Measurements from ENCODE around the gene RPLP2.

RPLP2 gene

DNA sequence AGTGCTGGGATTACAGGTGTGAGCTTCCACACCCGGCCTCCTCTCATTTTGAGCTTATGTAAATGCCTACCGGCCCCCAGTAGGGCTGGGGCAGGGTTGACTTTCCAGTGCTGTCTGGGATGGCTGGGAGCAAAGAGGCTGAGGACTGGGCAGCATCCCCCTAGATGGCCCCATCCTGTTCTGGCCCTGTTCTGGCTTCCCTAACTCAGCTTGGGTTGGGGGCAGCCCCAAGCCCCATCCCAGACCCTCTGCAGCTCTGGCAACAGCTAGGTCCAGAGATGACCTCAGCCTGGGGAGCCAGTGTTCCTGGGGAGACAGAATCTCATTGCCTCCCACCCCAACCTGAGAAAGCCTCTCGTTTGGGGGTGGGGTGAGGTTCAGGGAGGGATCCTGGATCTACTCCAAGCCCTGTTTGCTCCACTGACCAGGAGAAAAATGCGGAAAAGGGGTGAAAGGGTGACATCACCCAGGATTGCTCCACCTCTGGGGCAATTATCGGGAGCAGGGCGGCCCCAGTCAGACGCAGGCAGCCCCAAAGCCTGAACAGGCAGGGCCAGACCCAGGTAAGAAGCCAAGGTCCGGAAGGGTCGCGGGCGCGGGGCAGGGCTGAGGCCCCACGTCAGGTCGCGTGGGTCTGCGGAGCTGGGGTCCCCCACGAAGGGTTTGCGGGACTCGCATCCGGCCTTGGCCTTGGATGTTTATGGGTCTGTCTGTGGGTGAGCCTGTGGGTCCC lies 8.8 kb downstream of the RPLP2 start, which contains the start of gene PNPLA2:
PNPLA2 (plus strand) TSS at position 519 of the 733 bp plus-strand sequence. CDS start 805 bp downstream, outside the sequence.
- Histone ChIP-seq H3K4me3 (peak within 1 kb of the TSS; percentile 91), H3K27ac (peak within 1 kb of the TSS; percentile 93 to 99)
- TF ChIP-seq, protein P1, sequence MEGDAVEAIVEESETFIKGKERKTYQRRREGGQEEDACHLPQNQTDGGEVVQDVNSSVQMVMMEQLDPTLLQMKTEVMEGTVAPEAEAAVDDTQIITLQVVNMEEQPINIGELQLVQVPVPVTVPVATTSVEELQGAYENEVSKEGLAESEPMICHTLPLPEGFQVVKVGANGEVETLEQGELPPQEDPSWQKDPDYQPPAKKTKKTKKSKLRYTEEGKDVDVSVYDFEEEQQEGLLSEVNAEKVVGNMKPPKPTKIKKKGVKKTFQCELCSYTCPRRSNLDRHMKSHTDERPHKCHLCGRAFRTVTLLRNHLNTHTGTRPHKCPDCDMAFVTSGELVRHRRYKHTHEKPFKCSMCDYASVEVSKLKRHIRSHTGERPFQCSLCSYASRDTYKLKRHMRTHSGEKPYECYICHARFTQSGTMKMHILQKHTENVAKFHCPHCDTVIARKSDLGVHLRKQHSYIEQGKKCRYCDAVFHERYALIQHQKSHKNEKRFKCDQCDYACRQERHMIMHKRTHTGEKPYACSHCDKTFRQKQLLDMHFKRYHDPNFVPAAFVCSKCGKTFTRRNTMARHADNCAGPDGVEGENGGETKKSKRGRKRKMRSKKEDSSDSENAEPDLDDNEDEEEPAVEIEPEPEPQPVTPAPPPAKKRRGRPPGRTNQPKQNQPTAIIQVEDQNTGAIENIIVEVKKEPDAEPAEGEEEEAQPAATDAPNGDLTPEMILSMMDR (IDR thresholded peaks at IDR 0.05): no peak
- DNase-seq (ENCODE audit: low spot score): no peak

DNA sequence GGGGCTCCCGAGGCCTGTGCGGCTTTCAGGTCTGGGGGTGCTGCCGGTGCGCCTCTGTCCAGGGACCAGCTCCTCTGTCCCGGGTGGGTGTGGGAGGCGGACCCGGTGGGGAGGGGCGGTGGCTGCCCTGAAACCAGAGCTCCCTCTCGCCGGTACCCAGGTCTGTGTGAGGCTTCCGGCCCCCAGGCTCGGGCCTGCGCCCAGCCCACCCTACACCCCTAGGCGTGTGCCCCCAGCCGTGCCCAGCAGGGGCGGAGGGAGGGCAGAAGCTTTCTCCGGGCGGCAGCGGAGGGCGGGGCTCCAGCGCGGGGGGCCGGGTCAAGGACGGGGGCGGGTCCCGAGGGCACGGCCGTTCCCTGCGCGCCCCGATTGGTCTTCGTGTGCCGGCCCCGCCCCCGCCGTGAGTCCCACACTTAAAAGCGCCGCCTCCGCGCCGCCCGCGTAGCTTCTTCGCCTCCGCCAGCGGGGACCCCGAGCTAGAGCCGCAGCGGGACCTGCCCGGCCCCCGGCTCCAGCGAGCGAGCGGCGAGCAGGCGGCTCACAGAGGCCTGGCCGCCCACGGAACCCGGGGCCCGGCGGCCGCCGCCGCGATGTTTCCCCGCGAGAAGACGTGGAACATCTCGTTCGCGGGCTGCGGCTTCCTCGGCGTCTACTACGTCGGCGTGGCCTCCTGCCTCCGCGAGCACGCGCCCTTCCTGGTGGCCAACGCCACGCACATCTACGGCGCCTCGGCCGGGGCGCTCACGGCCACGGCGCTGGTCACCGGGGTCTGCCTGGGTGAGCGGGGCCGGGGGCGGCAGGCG lies 9.6 kb downstream of the RPLP2 start:
- DNase-seq (ENCODE audit: low spot score): peak; percentile 93
- H3K27ac ChIP-seq: peak overlapping the region; percentile 93 to 99
- H3K4me3 ChIP-seq: peak overlapping the region; percentile 91
- TF ChIP-seq, protein P1 (IDR thresholded peaks at IDR 0.05): no peak

DNA sequence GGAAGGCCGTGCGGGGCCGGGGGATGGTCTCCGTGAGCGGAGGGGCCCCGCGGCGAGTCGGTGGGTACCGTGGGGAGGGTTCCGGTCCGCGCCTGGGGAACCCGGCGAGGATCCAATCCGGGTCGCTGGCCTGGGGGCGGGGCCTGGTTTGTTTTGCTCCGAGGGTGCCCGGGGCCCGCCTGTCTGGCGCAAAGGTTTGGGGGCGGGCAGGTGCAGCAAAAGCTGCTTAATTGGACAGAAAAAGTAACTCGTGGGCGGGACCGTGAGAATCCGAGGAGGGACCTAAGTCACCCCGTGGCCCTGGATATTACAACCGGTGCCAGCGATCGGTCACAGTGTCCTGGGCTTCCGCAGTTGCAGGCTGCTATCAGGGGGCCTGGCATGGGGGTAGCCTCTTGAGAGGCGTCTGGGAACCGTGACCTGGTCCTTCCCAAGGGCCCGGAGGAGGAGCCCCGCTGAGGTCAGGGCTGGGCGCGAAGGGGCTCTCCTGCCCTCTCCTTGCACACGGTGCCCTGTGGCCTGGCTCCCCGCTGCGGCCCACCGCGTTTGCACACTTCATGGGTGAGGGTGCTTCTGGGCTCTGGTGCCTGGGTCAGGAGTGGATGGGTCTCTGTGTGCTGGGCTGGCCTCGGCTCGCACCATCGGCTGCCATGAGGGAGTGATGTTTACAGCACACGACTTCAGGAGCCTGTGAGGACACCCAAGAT lies 10.3 kb downstream of the RPLP2 start:
- DNase-seq (ENCODE audit: low spot score): peak; percentile 96
- Histone ChIP-seq H3K4me3 (peak overlapping the region; percentile 91), H3K27ac (peak overlapping the region; percentile 93 to 99)
- TF ChIP-seq, protein P1 (IDR thresholded peaks at IDR 0.05): no peak

DNA sequence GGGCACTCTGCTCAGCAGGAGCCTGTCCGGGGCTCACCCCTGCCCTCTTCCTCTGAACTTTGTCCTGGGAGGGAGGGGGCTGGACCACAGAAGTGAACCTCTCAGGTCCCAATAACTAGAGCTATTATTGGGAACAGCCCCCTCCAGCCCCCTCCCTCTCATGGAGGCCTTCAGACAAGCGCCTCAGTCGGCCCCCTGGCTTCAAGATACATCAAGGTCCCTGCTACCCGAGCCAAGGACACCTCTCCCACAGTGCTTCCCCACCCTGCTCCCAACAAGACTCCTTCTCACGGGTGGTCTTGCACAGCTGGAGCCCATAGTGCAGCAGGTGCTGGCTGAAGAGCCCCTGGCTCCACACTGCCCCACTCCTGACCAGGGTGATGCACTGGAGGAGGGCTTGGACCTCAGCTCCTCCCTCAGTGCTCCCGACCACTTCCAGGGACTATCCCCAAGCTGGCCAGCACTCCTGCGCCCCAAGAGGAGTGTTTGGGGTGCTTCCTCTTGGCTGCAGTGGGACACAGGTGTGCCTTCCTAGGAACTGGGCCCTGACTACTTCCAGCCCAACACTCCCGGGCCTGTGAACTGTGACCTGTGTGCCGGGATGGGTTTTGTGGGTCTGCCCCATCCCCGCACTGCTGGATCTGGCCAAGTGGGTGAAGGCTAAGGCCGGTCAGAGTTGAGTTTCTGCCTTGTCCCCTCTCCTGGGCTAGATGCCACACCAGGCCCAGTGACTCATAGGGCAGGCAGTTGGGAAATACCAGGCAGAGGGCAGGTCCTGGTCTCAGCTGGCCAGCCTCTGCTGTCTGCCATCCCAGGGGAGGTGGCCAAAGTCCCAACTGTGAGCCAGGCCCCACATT lies 11.1 kb downstream of the RPLP2 start:
- TF ChIP-seq, protein P1 (IDR thresholded peaks at IDR 0.05): no peak
- DNase-seq (ENCODE audit: low spot score): peak; percentile 97
- H3K27ac ChIP-seq: peak overlapping the region; percentile 93 to 99

DNA sequence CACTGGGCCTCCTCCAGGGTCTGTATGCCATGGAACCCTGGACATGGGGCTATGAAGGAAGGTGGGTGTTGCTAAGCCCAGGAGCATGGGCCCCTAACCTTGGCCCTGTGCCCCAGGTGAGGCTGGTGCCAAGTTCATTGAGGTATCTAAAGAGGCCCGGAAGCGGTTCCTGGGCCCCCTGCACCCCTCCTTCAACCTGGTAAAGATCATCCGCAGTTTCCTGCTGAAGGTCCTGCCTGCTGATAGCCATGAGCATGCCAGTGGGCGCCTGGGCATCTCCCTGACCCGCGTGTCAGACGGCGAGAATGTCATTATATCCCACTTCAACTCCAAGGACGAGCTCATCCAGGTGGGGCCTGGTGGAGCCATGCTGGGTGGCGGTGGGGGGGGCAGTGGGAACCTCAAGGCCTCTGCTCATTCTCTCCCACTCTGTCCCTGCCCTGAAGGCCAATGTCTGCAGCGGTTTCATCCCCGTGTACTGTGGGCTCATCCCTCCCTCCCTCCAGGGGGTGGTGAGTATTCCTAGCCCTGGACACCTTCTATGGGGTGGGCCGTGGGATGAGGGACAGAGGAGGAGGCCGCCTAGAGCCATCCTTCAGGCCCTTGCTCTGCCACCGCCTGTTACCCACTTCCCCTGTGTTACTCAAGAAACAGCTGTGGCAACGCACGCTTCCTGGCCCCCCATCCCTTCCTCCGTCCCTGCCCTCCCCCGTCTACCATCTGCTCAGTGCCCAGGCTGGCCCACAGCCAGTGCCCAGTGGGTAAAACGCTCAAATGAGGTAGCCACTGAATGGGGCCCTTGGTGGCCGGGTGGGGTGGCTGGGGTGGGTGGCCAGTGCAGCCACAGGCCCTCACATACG lies 12.0 kb downstream of the RPLP2 start:
- no peak for DNase-seq (ENCODE audit: low spot score)
- Histone ChIP-seq H3K4me3 (peak overlapping the region; percentile 91), H3K27ac (peak overlapping the region; percentile 93 to 99)
- TF ChIP-seq, protein P1 (IDR thresholded peaks at IDR 0.05): no peak

More for the DNA sequence above, 11.1 kb downstream of the RPLP2 start:
- peak overlapping the region; percentile 91 for H3K4me3 ChIP-seq

Measured in coronary artery (tissue), 2 donors.